Natural killer cell (primary cell): ENCODE measurements around the gene BACH2. TPM values are rescaled to one million over a fixed set of nuclear protein-coding genes. Genes with fewer than 3 reads are reported as not detected.

Experiments used
- ATAC-seq, 3 donors: fragments of 150-1000 bp in 2 of 3; fragments of 200-7000 bp in 1 of 3; cut with Tn5 transposase; 1 replicate in 1 of 3; 2 replicates in 2 of 3; pipeline ENCODE4 v1.10.0; 2021; ENCODE audit warnings: mild to moderate bottlenecking in 2 of 3, moderate library complexity in 2 of 3
- DNase-seq, 2 donors: peaks; one replicate each; pipeline versions ENCODE4 v3.0.0 to v3.0.0-alpha.2; 2013 to 2021; ENCODE audit warnings: mixed read lengths in 1 of 2
- H3K27ac ChIP-seq: one replicate; pipeline ENCODE4 v1.5.1; 2013; ENCODE audit warnings: mild to moderate bottlenecking, low read length
- H3K27me3 ChIP-seq: one replicate; pipeline ENCODE4 v1.6.1; 2013; ENCODE audit warnings: low read length; ENCODE audit not compliant: control insufficient read depth, insufficient read depth
- H3K36me3 ChIP-seq: one replicate; pipeline ENCODE4 v1.6.1; 2013; ENCODE audit warnings: low read length; ENCODE audit not compliant: control insufficient read depth, insufficient read depth
- H3K4me1 ChIP-seq: one replicate; pipeline ENCODE4 v1.6.1; 2013; ENCODE audit warnings: low read length; ENCODE audit not compliant: control insufficient read depth, insufficient read depth
- H3K4me3 ChIP-seq: one replicate; pipeline ENCODE4 v1.5.1; 2013; ENCODE audit warnings: low read length
- H3K9me3 ChIP-seq: one replicate; pipeline ENCODE4 v1.6.1; 2013; ENCODE audit warnings: low read length; ENCODE audit not compliant: control insufficient read depth, insufficient read depth
- H3K27ac Mint-ChIP-seq, 2 donors: one replicate each; pipeline ENCODE4 v1.8.0; 2022; ENCODE audit warnings: mild to moderate bottlenecking in 2 of 2, mixed read lengths in 2 of 2, moderate library complexity in 1 of 2
- H3K27me3 Mint-ChIP-seq, 2 donors: one replicate each; pipeline ENCODE4 v1.8.0; 2022; ENCODE audit warnings: low read depth in 2 of 2, mixed read lengths in 2 of 2
- H3K36me3 Mint-ChIP-seq: one replicate; pipeline ENCODE4 v1.8.0; 2022; ENCODE audit warnings: mixed read lengths
- H3K4me1 Mint-ChIP-seq, 2 donors: one replicate each; pipeline ENCODE4 v1.8.0; 2022; ENCODE audit warnings: mixed read lengths in 2 of 2
- H3K4me3 Mint-ChIP-seq: one replicate; pipeline ENCODE4 v1.8.0; 2022; ENCODE audit warnings: mild to moderate bottlenecking, moderate library complexity, mixed read lengths
- H3K9me3 Mint-ChIP-seq, 2 donors: one replicate each; pipeline ENCODE4 v1.8.0; 2022; ENCODE audit warnings: mixed read lengths in 2 of 2
- CTCF ChIP-seq: fragments of 200-600 bp; IDR thresholded peaks from one replicate; pipeline ENCODE4 v1.8.0; 2022; ENCODE audit warnings: antibody characterized with exemption
- WGBS: methylation state at CpG from one replicate; pipeline ENCODE4 v1.1.7; 2013; ENCODE audit warnings: missing lambda C conversion rate; ENCODE audit not compliant: insufficient coverage; 5-methylcytosine and 5-hydroxymethylcytosine counted together
- intact Hi-C: fragments of 100-400 bp; cut with micrococcal nuclease; formaldehyde crosslinking; loops from one replicate; pipeline ENCODE4 v1.14.2; 2022
- total RNA-seq, 4 donors: library from RNA; stranded (reverse); fragments of 120-200 nt in 1 of 4; gene quantifications; one replicate each; pipeline versions ENCODE4 v1.2.3 to v1.2.4, GENCODE V29; 2013 to 2022

Gene BACH2
- total RNA-seq, 3 donors from 2014 or later (not counting 1 experiment from before 2014, with no cell fraction given), result 32.1 to 37.8 (median 32.7) TPM

GRCh38 chr6:90219209-90219985 lies 77.2 kb downstream of the BACH2 start:
- TF ChIP-seq CTCF, result no peak

GRCh38 chr6:90218959-90219208 lies 77.8 kb downstream of the BACH2 start:
- ATAC-seq (peak in 2 of 3 donors; percentile 3 to 11), DNase-seq (no peak)
- no peak overlapping the region for H3K4me3 ChIP-seq
- H3K4me1 ChIP-seq, result peaks cover 36% of the 10 kb centered on the region
- H3K4me1 Mint-ChIP-seq, result peaks cover 0 to 13% of the 10 kb centered on the region in 2 donors
- H3K27ac ChIP-seq, result peak overlapping the region; percentile 84
- peaks cover 0 to 3% of the 10 kb centered on the region in 2 donors for H3K9me3 Mint-ChIP-seq
- no peaks in the 10 kb centered on the region for H3K36me3 Mint-ChIP-seq
- 0% methylated on average over 1 of the region's 1 CpG for WGBS
- no peak for TF ChIP-seq CTCF
- H3K27me3 Mint-ChIP-seq, result no peaks in the 10 kb centered on the region
- H3K9me3 ChIP-seq, result peaks cover 9% of the 10 kb centered on the region
- no peak overlapping the region for H3K4me3 Mint-ChIP-seq
- H3K27me3 ChIP-seq, result no peaks in the 10 kb centered on the region
- intact Hi-C loops, result loop anchor here (1.0 to 5.0 kb wide), 6 partner anchors 55 to 267 kb away; no protein-coding TSS in a partner anchor
- no peaks in the 10 kb centered on the region for H3K36me3 ChIP-seq
- H3K27ac Mint-ChIP-seq, result no peak overlapping the region

More at GRCh38 chr6:90219209-90219985, 77.2 kb downstream of the BACH2 start:
- no peak overlapping the region for H3K27ac Mint-ChIP-seq
- no peaks in the 10 kb centered on the region for H3K36me3 ChIP-seq
- H3K27ac ChIP-seq, result peak overlapping the region; percentile 84
- H3K4me3 ChIP-seq, result no peak overlapping the region
- H3K9me3 Mint-ChIP-seq, result peaks cover 0 to 3% of the 10 kb centered on the region in 2 donors
- whole genome bisulfite sequencing, result 87% methylated on average over 14 of the region's 14 CpGs
- peaks cover 36% of the 10 kb centered on the region for H3K4me1 ChIP-seq
- H3K36me3 Mint-ChIP-seq, result no peaks in the 10 kb centered on the region
- no peak for ATAC-seq
- H3K27me3 Mint-ChIP-seq, result no peaks in the 10 kb centered on the region
- no peaks in the 10 kb centered on the region for H3K27me3 ChIP-seq
- H3K9me3 ChIP-seq, result peaks cover 9% of the 10 kb centered on the region
- H3K4me3 Mint-ChIP-seq, result no peak overlapping the region
- DNase-seq, result peak in 1 of 2 donors; percentile 60
- intact Hi-C loops, result loop anchor here (2.0 to 5.0 kb wide), 2 partner anchors 65 to 137 kb away; no protein-coding TSS in a partner anchor
- H3K4me1 Mint-ChIP-seq, result peaks cover 0 to 13% of the 10 kb centered on the region in 2 donors

- Histone ChIP-seq H3K36me3 (no peaks in the 10 kb centered on the region), H3K4me1 (peaks cover 36% of the 10 kb centered on the region), H3K9me3 (peaks cover under 1% of the 10 kb centered on the region), H3K27ac (peak overlapping the region; percentile 84), H3K27me3 (no peaks in the 10 kb centered on the region), H3K4me3 (no peak overlapping the region)
- ATAC-seq, result no peak
- peaks cover 0 to under 1% of the 10 kb centered on the region in 2 donors for H3K9me3 Mint-ChIP-seq
- TF ChIP-seq CTCF, result no peak
- peaks cover 0 to 13% of the 10 kb centered on the region in 2 donors for H3K4me1 Mint-ChIP-seq
- intact Hi-C loops, result loop anchor here (1.0 to 5.0 kb wide), 6 partner anchors 57 to 265 kb away; no protein-coding TSS in a partner anchor
- 92% methylated on average over 3 of the region's 6 CpGs for WGBS
- no peaks in the 10 kb centered on the region for H3K36me3 Mint-ChIP-seq
- no peaks in the 10 kb centered on the region for H3K27me3 Mint-ChIP-seq
- H3K27ac Mint-ChIP-seq, result peak overlapping the region in 1 of 2 donors; percentile 63
- H3K4me3 Mint-ChIP-seq, result no peak overlapping the region
- no peak for DNase-seq
These were observed 79.0 kb downstream of the BACH2 start for GRCh38 chr6:90217506-90218127.
